Colon (tissue), 2 donors: Measurements from ENCODE around the gene SMURF1.
"Not testable (repeated sequence)": the region's sequence is repeated elsewhere in the genome, so short reads cannot be mapped to it uniquely, and the experiment has no call there.

ENCODE experiments used
- FAIRE-seq: peaks from 2 replicates; lab custom pipeline; 2012; peaks lifted over from hg19 to GRCh38; lab: Jason Lieb, UNC
- donor health status: control.
- donor health status: control.

SMURF1 gene

DNA sequence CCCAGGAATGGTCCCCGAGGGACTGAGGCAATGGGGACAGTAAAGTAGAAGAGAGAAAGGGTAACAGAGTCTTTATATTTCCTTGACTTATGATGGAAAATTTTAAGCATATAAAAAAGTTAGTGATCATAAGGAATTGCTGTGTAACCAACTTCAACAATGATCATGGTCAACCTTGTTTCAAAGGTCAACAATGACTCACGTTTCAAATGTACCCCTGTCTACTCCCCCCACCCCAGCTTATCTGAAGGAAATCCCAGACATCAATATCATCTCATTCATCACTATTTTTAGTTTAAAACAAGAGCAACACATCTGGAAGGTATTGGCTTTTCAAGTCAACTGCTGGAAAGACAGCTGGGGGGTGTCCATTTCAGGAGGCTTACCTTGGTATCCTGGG lies 92.9 kb downstream of the SMURF1 start:
- no peak for FAIRE-seq

GRCh38 chr7:99047526-99048077 lies 96.3 kb downstream of the SMURF1 start:
- FAIRE-seq = no peak

DNA sequence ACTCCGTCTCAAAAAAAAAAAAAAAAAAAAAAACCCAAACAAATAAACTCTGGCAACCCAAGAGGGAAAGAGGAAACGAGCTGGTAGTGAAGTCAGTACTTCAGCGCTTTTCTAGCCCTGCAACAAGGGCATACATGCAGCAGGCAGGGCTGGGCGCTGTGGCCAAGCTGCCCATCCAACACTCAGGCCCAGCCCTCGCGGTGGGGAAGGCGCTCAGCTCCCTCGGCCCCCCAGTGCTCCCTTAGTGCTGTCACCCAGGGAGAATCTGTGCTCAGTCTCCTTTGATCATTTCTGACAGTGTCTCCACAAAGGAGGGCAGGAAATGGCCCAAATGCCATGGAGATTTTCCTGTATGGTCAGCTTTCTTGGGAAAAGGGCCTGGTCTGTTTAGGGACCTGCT lies 97.2 kb downstream of the SMURF1 start:
- FAIRE-seq = no peak

- not testable (repeated sequence) for FAIRE-seq
These were observed 97.6 kb downstream of the SMURF1 start for GRCh38 chr7:99046262-99046661.

DNA sequence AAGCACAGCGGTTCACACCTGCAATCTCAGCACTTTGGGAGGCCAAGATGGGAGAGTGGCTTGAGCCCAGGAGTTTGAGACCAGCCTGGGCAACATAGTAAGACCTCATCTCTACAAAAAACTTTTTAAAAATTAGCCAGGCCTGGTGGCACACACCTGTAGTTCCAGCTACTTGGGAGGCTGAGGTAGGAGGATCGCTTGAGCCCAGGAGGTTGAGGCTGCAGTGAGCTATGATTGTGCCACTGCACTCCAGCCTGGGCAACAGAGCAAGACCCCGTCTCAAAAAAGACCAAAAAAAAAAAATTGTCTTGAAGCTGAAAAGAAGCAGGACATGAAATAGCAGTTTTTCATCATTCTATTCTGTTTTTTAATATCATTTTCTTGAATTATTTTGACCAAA lies 99.0 kb downstream of the SMURF1 start:
- FAIRE-seq = not testable (repeated sequence)

DNA sequence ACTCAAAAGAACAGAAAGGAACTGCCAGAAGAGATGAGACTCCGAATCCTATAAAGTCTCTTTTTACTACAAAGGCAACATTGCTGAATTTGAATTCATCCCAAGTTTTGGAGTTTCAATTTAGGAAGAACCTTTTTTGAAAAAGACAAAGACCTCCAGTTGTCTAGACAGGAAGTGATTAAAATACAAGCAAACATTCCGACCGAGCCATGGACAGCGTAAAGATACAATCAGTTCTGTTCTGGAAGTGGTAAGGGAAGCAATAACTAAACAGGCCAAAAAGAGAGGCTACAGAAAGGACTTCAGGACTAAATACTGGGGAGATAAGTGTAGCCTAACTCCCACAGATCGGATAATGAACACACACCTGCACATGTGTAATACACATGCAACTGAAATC lies 101.0 kb downstream of the SMURF1 start:
- no peak for FAIRE-seq

DNA sequence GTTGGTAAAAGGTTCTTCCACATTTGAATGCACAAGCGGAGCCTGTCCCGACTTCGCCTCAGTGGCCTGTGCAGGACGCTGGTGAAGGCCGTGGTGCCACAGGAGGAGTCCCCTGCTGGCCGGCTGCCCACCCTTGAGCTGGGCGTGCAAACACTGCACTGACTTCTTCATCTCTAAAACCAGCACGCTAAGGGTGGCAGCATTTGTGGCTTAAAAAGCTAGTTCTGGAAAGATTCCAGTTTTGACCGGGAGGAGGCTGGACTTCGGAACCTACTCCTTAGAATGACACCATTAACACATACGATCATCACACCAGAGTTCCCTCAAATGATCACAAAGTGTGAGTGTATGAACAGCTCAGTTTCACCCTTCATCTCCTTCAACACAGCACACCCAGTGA lies 102.4 kb downstream of the SMURF1 start:
- no peak for FAIRE-seq

DNA sequence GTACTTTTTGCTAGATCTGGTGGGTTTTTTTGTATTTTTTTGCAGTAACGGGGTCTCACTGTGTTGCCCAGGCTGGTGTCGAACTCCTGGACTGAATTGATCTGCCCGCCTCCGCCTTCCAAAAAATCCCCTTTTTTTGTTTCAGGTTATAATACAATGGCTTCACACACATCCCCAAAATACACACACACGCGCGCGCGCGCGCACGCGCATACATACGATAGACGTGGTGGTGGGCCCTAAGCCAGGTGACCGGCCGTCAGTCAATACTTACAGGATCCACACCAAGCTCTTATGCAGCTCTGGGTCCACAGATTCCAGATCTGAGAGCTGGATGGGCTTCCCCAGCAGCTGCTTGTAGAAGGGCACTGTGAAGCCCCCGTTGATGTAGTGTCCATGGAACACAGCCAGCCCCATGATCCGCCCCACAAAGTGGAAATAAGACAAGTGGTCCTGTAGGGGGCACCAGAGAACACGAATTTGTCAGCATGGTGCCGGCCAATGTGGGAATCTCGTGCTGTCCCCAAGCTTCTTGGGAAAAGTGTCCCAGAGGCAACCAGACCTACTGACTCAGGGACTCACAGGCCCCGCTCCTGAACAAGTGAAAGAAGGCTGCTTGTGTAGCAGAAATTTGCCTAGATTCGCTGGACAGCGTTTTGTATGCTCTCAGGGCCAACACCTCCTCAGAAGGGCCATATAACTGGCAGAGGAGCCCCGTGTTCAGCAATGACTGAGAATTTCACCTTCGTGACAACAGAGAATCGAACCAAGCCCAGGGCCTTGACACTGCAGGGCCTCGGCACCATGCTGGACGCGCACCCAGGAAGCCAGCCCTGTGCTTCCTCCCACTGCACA lies 103.6 kb downstream of the SMURF1 start:
- no peak for FAIRE-seq

DNA sequence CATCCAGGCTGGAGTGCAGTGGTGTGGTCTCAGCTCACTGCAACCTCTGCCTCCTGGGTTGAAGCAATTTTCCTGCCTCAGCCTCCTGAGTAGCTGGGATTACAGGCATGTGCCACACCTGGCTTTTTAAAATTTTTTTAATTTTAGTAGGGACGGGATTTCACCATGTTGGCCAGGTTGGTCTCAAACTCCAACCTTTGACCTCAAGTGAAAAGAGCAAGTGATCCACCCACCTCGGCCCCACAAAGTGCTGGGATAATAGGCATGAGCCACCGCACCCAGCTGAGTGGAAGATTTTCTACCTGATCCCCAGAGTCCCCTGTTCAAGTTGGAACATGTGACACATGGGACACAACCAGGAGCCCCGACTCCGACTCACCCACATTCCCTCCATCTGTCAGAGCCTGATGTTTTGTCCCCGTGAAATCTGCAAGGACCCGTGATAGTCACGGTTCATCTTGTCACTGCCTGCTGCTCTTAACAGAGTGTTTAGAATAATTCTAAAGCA lies 104.5 kb downstream of the SMURF1 start:
- FAIRE-seq = no peak

DNA sequence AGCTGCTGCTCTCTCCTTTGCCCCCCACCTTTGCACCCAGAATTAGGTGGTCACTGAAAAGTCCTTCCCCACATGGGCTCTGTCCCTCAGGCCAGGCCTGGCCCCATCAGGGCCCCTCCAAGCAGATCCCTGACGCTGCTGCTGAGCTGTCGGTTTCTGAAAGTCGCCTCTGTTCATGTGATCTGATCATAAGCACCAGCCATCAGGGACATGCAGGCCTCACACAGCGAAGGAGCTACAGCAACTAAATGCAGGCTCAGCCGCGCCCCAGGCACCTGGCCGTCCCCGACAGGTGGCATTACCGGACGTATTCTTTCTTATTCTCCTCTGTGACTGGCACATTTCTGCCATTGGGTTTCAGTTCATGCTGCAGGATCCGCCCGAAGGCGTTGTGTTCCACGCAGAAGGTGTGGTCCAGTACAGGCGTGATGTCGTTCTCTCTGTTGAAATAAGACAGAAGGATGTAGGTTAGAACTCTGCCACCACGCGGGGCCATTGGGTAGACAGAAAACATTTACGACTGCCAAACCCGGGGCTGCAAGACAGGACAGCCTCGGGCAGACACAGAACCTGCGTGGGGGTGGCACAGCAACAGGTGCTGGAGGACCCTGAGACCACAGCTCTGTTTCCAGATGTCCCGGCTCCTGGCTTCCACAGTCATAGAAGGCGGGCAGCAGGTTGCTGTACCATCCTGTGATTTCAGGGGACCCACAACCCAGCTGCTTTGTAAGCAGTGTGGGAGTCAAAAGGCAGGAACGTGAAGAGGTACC lies 105.6 kb downstream of the SMURF1 start:
- FAIRE-seq = no peak

DNA sequence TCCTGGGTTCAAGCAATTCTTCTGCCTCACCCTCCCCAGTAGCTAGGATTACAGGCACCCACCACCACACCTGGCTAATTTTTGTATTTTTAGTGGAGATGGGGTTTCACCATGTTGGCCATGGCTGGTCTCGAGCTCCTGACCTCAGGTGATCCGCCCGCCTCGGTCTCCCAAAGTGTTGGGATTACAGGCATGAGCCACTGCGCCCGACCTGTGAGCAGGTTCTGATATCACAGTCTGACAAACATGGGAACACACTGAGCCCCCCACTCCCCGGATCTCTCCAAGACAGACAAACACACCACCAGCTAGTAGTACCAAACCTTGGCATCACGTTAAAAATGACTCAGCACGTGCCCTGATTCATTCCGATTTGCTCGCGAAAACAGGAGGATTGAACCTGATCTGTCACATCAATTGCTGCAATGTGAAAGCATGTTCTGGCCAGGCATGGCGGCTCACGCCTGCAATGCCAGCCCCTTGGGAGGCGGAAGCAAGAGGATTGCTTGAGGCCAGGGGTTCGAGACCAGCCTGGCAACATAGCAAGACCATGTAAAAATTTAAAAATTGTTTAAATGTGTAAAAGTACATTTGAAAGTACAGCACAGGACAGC lies 106.5 kb downstream of the SMURF1 start:
- no peak for FAIRE-seq

GRCh38 chr7:99036546-99037111 lies 107.3 kb downstream of the SMURF1 start:
- FAIRE-seq = no peak

DNA sequence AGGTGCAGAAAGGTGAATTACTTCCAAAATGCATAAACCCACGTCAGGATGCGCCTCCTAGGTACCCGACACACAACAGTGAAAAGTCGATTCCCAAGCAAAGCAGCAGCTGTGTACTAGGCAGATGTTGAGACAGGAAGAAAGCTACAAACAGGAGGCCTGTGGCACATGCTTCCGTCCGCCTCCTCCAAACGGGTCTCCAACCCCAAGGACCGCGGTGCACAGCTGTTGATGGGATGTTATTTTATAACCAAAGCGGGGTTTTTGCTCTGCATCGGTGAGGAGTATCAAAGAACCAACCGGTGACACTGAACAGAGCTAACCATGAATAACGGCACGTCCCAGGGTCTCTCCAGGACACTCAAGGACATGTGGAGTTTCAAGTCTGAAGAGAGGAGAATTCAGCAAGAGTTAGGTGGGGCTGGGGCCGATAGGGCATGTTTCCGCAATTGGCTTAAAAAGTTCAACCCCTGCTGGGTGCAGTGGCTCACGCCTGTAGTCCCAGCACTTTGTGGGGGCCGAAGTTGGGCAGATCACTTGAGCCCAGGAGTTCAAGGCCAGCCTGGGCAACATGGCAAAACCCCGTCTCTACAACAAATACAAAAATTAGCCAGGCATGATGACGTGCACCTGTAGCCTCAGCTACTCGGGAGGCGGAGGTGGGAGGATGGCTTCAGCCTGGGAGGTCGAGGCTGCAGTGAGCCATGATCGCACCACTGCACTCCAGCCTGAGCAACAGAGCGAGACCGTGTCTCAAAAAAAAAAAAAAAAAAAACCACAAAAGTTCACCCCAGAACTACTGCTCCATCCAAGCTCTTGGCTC lies 108.0 kb downstream of the SMURF1 start:
- no peak for FAIRE-seq

- no peak for FAIRE-seq
These were observed 108.8 kb downstream of the SMURF1 start for GRCh38 chr7:99034932-99035722.

DNA sequence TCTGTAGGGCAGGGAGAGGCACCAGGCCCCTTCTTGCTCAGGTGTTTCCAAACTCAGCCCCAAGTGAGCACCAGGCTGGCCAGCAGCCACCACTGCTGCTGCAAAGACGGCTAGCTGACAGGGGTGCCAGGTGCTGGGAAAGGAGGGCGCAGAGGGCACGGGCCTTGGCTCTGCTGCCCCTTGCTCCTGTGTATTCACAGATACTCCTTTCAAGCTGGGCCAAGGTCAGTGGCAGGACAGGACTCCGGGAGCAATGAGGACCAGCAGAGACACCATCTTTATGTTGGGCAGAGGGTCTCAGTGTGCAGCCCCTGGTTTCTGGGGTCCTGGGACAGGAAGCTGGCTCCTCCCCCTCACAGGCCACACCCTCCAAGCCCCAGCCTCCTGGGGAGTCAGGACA lies 110.1 kb downstream of the SMURF1 start:
- no peak for FAIRE-seq

DNA sequence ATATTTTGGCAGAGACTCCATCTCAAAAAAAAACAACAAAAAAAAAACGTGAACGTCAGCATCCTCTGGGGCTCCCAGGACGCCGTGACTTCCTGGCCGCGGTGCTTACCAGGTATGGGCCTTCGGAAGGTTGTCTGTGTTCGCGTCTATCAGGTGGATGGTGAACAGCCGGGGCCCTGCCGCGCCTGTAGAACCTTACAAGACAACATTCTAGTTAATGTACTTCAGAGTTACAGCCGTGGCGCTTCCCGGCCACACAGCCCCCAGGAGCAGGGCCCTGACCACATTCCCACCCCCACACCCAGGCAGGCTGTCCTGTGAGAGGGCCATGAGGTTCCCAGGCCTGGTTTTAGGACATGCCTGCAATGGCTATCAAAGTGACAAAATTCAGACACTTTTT lies 111.0 kb downstream of the SMURF1 start:
- no peak for FAIRE-seq

GRCh38 chr7:99031496-99031895 lies 112.4 kb downstream of the SMURF1 start:
- FAIRE-seq = no peak

DNA sequence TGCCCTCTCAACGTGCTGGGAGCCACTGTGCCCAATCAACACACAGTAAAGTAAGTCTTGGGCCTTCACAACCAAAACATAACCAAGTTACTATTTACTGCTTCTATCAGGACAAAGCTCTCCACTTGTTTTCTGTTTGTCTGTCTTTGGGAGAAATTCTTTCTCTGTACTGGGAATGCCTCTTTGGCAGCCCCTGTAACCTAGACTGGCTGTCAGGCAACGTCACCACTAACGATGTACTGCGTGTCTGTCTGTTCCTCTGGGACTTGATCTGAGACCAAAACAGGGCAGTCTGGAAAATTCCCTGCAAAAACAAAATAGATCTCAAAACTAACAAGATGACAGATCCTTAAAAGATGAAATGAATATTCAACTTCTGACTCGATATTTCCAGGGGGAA lies 113.0 kb downstream of the SMURF1 start:
- no peak for FAIRE-seq

GRCh38 chr7:99030457-99030856 lies 113.5 kb downstream of the SMURF1 start:
- no peak for FAIRE-seq
